PFSK-1 (cell line): ENCODE measurements around the gene GATB.

Source experiments
- FOXP2 ChIP-seq: optimal IDR thresholded peaks from 2 replicates; pipeline ENCODE3; 2011; ENCODE audit warnings: borderline replicate concordance, control low read depth, inconsistent platforms; ENCODE audit not compliant: insufficient read depth; ENCODE audit errors: extremely low read length, extremely low read depth
- POLR2AphosphoS5 ChIP-seq: IDR thresholded peaks from 2 replicates; pipeline ENCODE4 v1.6.1; 2012; ENCODE audit warnings: low read depth, mild to moderate bottlenecking, control low read depth, low read length, moderate library complexity
- REST ChIP-seq, 2 experiments: IDR thresholded peaks; 2 replicates each; pipeline versions ENCODE4 v1.6.1 to v1.8.0; 2011 to 2012; ENCODE audit warnings: low read depth in 2 of 2, low read length in 2 of 2, control low read depth in 1 of 2, inconsistent platforms in 1 of 2, mild to moderate bottlenecking in 1 of 2, moderate library complexity in 1 of 2; ENCODE audit not compliant: insufficient read depth in 1 of 2
- SIN3A ChIP-seq: IDR thresholded peaks from 2 replicates; pipeline ENCODE4 v1.6.1; 2012; ENCODE audit warnings: mild to moderate bottlenecking, low read length, moderate library complexity, borderline replicate concordance; ENCODE audit not compliant: insufficient read depth
- TAF1 ChIP-seq: IDR thresholded peaks from 2 replicates; pipeline ENCODE4 v1.6.1; 2012; ENCODE audit warnings: low read length, control low read depth, borderline replicate concordance; ENCODE audit not compliant: insufficient read depth

GRCh38 chr4:151641983-151642382 is 118.8 kb downstream of the GATB start:
- TF ChIP-seq SIN3A (no peak), POLR2AphosphoS5 (no peak), TAF1 (no peak), REST (IDR thresholded peaks at IDR 0.05; ENCODE audit: insufficient read depth in 1 of 2, low read depth in 2 of 2, low read length in 2 of 2) (no peak), FOXP2 (no peak)
